Measurements from ENCODE around the gene KDM4B.

KDM4B gene

GRCh38 chr19:5093948-5094718 lies 125.2 kb downstream of the KDM4B start:
- no peak for DNase-seq

GRCh38 chr19:5094768-5095567 lies 126.1 kb downstream of the KDM4B start:
- DNase-seq: no peak

GRCh38 chr19:5095568-5095850 lies 126.6 kb downstream of the KDM4B start:
- no peak for DNase-seq

- no peak for DNase-seq
These were observed 127.6 kb downstream of the KDM4B start for GRCh38 chr19:5096536-5096935.

GRCh38 chr19:5097331-5097930 lies 128.5 kb downstream of the KDM4B start:
- DNase-seq: no peak

- DNase-seq: no peak
These were observed 129.2 kb downstream of the KDM4B start for GRCh38 chr19:5097959-5098623.

GRCh38 chr19:5098646-5099045 lies 129.7 kb downstream of the KDM4B start:
- no peak for DNase-seq

GRCh38 chr19:5099701-5100221 lies 130.8 kb downstream of the KDM4B start:
- DNase-seq: no peak

- no peak for DNase-seq
These were observed 133.0 kb downstream of the KDM4B start for GRCh38 chr19:5101871-5102270.

GRCh38 chr19:5102520-5102919 lies 133.6 kb downstream of the KDM4B start:
- no peak for DNase-seq

- DNase-seq: no peak
These were observed 134.3 kb downstream of the KDM4B start for GRCh38 chr19:5103061-5103701.

GRCh38 chr19:5103812-5104410 lies 135.0 kb downstream of the KDM4B start:
- DNase-seq: no peak

- DNase-seq: no peak
These were observed 136.0 kb downstream of the KDM4B start for GRCh38 chr19:5104871-5105351.

- no peak for DNase-seq
These were observed 137.3 kb downstream of the KDM4B start for GRCh38 chr19:5106191-5106726.

- DNase-seq: no peak
These were observed 138.1 kb downstream of the KDM4B start for GRCh38 chr19:5106971-5107370.

- no peak for DNase-seq
These were observed 138.7 kb downstream of the KDM4B start for GRCh38 chr19:5107432-5108122.

GRCh38 chr19:5108123-5108596 lies 139.2 kb downstream of the KDM4B start:
- no peak for DNase-seq

GRCh38 chr19:5108866-5109265 lies 140.0 kb downstream of the KDM4B start:
- DNase-seq: no peak

GRCh38 chr19:5109560-5109959 lies 140.6 kb downstream of the KDM4B start:
- no peak for DNase-seq

- no peak for DNase-seq
These were observed 141.6 kb downstream of the KDM4B start for GRCh38 chr19:5110546-5110945.

GRCh38 chr19:5111051-5111450 lies 142.1 kb downstream of the KDM4B start:
- DNase-seq: no peak

Measured in GDM1 (cell line).